Measurements from ENCODE around the gene MBOAT1. TPM values are rescaled to one million over a fixed set of nuclear protein-coding genes. Genes with fewer than 3 reads are reported as not detected.

Gene MBOAT1
- total RNA-seq, 4 donors from 2014 or later: 6.8 to 33.5 (median 25.9) TPM

DNA sequence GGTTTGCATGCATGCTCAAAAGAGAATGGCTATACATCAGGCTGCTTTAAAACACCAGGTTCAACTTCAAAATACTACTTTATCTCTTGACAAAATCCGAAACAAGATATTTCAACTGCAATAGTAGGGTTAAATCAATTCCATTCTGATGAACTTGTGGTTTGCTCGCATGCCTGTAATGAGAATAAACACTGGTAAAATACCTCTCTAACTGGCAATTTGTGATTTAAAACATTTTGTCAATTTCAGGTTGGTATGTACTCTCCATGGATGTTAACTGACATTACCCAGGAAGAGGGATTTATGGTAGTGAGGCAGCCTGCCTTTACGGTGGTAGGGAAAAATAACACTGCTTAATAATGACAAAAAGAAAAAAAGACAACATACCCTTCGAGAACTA, 74.4 kb downstream of the MBOAT1 start:
- intact Hi-C loops (cut with DNase I; ENCODE audit: low total_unique reads): no loop called here
- DNase-seq: no peak
- Histone ChIP-seq H3K4me1 (no peaks in the 10 kb centered on the region), H3K36me3 (no peaks in the 10 kb centered on the region), H3K4me3 (no peak overlapping the region), H3K27ac (no peak overlapping the region), H3K9me3 (no peaks in the 10 kb centered on the region), H3K27me3 (no peaks in the 10 kb centered on the region)
- no peak for TF ChIP-seq POLR2A (IDR thresholded peaks at IDR 0.05)
- TF ChIP-seq, protein P1, sequence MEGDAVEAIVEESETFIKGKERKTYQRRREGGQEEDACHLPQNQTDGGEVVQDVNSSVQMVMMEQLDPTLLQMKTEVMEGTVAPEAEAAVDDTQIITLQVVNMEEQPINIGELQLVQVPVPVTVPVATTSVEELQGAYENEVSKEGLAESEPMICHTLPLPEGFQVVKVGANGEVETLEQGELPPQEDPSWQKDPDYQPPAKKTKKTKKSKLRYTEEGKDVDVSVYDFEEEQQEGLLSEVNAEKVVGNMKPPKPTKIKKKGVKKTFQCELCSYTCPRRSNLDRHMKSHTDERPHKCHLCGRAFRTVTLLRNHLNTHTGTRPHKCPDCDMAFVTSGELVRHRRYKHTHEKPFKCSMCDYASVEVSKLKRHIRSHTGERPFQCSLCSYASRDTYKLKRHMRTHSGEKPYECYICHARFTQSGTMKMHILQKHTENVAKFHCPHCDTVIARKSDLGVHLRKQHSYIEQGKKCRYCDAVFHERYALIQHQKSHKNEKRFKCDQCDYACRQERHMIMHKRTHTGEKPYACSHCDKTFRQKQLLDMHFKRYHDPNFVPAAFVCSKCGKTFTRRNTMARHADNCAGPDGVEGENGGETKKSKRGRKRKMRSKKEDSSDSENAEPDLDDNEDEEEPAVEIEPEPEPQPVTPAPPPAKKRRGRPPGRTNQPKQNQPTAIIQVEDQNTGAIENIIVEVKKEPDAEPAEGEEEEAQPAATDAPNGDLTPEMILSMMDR (IDR thresholded peaks at IDR 0.05): no peak

DNA sequence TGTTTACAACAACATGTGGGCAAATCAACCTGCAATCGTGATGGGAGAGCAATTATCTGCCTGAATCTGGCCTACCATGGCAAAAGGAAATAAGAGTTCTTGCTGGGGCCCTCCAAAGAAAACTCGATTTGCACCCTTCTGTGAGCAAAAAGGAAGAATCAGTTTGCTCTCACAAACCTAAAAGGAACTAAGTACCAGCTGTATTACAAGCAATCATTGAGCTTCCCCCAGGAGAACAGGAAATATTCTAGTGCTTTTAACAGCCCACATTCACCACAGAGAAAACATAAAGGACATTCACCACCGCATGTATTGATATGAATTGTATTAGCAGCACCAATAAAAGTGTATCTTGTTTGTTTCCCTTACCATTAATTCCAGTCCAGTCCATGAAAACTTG, 75.0 kb downstream of the MBOAT1 start:
- H3K27ac ChIP-seq: no peak overlapping the region
- no peak for DNase-seq
- no peaks in the 10 kb centered on the region for H3K27me3 ChIP-seq
- TF ChIP-seq, protein P1 (IDR thresholded peaks at IDR 0.05): no peak
- no peak for TF ChIP-seq POLR2A (IDR thresholded peaks at IDR 0.05)
- no peaks in the 10 kb centered on the region for H3K4me1 ChIP-seq
- H3K9me3 ChIP-seq: no peaks in the 10 kb centered on the region
- H3K4me3 ChIP-seq: no peak overlapping the region
- intact Hi-C loops (cut with DNase I; ENCODE audit: low total_unique reads): no loop called here
- H3K36me3 ChIP-seq: no peaks in the 10 kb centered on the region

DNA sequence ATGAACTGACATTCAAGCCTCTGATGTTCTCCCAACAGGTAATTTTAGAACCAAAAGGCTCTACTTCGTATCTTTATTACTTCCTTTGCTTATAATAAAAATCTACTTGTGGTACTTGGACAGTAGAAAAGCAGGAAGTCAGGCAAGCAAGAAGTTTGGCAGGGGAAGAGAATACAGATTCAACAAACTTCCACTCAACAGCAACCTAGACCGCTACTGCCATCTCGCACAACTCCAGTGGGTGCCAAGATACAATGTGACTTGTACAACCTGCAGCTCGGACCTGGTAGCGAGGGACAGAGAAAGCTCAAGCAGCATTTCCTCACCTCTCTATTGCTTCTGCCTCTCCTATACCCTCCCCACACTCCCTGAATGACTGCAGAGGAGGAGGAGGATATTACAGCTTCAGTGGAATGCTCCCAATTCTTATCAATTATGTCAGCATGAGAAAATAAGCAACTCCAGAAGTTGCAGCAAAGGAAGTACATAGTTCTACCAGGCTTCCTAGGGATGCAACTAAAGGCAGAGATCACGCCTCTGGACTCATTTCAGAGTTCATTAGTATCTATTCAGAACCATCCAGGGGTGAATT, 76.5 kb downstream of the MBOAT1 start:
- no peaks in the 10 kb centered on the region for H3K27me3 ChIP-seq
- intact Hi-C loops (cut with DNase I; ENCODE audit: low total_unique reads): no loop called here
- no peak overlapping the region for H3K4me3 ChIP-seq
- H3K4me1 ChIP-seq: no peaks in the 10 kb centered on the region
- peak overlapping the region in 1 of 2 donors; percentile 27 for H3K27ac ChIP-seq
- no peak for TF ChIP-seq POLR2A (IDR thresholded peaks at IDR 0.05)
- TF ChIP-seq, protein P1 (IDR thresholded peaks at IDR 0.05): no peak
- H3K9me3 ChIP-seq: no peaks in the 10 kb centered on the region
- H3K36me3 ChIP-seq: no peaks in the 10 kb centered on the region
- DNase-seq: no peak

DNA sequence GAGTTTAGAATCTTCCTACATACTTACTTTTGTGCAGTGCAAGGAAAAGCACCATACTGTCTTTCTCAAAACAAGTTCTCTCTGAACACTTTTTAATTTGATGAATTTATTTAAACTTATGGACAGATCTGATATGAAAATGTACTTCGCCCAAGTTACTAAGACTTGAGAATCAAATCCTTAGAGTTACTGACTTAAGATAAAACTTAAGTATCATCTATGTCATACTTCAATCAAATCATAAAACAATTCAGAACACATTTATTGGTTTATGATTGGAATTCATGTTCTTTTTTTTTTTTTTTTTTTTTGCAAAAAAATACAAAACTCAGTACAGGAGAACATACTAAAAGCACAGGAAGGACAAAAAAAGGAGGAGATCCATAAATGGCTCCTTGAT, 77.7 kb downstream of the MBOAT1 start:
- no peaks in the 10 kb centered on the region for H3K36me3 ChIP-seq
- DNase-seq: no peak
- no peak overlapping the region for H3K4me3 ChIP-seq
- no peaks in the 10 kb centered on the region for H3K9me3 ChIP-seq
- intact Hi-C loops (cut with DNase I; ENCODE audit: low total_unique reads): no loop called here
- no peaks in the 10 kb centered on the region for H3K27me3 ChIP-seq
- no peak overlapping the region for H3K27ac ChIP-seq
- peaks cover 0 to 4% of the 10 kb centered on the region in 2 donors for H3K4me1 ChIP-seq
- TF ChIP-seq POLR2A (IDR thresholded peaks at IDR 0.05): no peak
- TF ChIP-seq, protein P1 (IDR thresholded peaks at IDR 0.05): no peak

DNA sequence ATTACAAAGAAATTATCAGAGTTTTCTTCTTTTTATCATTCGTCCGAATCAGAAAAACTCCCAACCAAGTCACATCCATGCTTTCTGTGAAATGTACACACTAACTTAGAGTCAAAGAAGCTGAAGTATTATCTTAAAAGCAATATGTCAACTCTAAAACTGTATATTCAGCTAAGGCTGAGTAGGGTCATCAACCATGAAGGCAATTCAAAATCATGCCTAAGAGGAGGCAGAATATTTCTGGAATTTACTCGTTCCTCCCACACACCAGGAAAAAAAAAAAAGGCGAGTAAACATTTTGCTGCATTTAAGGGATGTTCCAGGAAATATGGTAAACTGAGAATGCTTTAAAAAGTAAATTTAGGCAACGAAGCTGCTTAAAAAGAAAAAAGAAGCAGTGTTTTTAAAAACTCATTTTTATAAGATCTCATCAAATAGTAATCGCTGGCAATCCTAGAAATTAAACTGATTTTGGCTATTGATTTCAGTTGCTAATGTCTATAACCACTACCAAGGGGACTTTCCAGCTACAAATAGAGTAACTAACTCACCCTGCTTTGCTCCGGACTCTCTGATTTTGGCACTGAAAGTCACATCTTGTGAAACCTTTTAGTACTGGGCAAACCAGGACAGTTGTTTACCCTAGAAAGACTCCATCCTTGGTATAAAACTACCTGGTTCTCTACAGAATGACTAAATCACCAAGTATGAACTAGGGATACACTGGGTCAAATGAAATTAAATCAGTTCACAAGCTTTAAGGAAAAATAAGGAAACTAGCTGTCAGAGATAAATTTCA, 82.8 kb downstream of the MBOAT1 start:
- intact Hi-C loops (cut with DNase I; ENCODE audit: low total_unique reads): no loop called here

More for the DNA sequence above, 82.8 kb downstream of the MBOAT1 start:
- peak overlapping the region; percentile 74 to 80 for H3K27ac ChIP-seq
- H3K4me3 ChIP-seq: no peak overlapping the region
- no peak for DNase-seq
- no peaks in the 10 kb centered on the region for H3K9me3 ChIP-seq
- H3K36me3 ChIP-seq: no peaks in the 10 kb centered on the region
- no peaks in the 10 kb centered on the region for H3K27me3 ChIP-seq
- TF ChIP-seq POLR2A (IDR thresholded peaks at IDR 0.05): no peak
- TF ChIP-seq, protein P1 (IDR thresholded peaks at IDR 0.05): no peak
- H3K4me1 ChIP-seq: peaks cover 0 to 4% of the 10 kb centered on the region in 2 donors

All from uterus (tissue), 4 donors.